ENCODE data around the gene MSMP. TPM values are rescaled to one million over a fixed set of nuclear protein-coding genes. Genes with fewer than 3 reads are reported as not detected.

Gene MSMP
- total and polyA plus RNA-seq, 2 experiments from 2014 or later: not detected

DNA sequence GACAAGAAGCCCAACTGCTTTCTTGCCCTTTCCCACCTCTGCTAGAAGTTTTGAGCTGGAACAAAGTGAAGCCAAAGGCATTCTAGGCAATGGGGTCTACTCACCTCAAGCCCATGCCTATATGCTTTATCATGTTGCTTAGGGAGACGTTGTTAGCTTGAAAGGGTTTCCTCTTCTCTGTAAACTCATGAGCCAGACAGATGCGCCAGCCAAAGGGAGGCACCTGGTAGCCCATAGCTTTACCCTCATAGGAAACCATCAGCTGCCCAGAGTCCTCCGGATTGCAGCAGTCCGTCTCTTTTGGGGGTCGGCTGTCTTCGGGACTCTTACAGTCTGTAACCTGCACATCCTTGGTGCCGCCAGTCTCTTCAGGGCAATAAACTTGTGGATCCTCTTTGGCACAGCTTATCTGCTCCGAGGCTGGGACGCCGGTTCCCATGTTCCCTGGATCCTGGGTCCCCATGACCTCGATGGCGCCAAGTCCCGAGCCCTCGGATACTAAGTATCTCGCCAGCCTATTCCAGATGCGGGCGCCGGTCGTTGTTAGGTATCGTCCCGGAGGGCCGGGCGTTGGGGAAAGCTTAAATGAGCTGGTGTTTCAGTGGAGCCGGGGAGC lies 5.7 kb downstream of the MSMP start:
- peak overlapping the region; percentile 86 for H3K4me3 ChIP-seq
- under 1% methylated on average over 24 of the region's 24 CpGs for WGBS (ENCODE audit: low lambda C conversion rate, missing lambda C conversion rate)
- no peaks in the 10 kb centered on the region for H3K27me3 ChIP-seq
- DNase-seq (ENCODE audit: low spot score): no peak
- H3K79me2 ChIP-seq: peaks cover 70% of the 10 kb centered on the region
- peak overlapping the region; percentile 76 for H2AFZ ChIP-seq
- H3K4me2 ChIP-seq: peak overlapping the region; percentile 95
- H3K36me3 ChIP-seq (replicated peaks; ENCODE audit: insufficient read depth, low read depth): no peaks in the 10 kb centered on the region
- TF ChIP-seq EZH2phosphoT487 (IDR thresholded peaks at IDR 0.05; ENCODE audit: low read depth, severe bottlenecking, unreplicated experiment): no peak
- TF ChIP-seq, protein P1, sequence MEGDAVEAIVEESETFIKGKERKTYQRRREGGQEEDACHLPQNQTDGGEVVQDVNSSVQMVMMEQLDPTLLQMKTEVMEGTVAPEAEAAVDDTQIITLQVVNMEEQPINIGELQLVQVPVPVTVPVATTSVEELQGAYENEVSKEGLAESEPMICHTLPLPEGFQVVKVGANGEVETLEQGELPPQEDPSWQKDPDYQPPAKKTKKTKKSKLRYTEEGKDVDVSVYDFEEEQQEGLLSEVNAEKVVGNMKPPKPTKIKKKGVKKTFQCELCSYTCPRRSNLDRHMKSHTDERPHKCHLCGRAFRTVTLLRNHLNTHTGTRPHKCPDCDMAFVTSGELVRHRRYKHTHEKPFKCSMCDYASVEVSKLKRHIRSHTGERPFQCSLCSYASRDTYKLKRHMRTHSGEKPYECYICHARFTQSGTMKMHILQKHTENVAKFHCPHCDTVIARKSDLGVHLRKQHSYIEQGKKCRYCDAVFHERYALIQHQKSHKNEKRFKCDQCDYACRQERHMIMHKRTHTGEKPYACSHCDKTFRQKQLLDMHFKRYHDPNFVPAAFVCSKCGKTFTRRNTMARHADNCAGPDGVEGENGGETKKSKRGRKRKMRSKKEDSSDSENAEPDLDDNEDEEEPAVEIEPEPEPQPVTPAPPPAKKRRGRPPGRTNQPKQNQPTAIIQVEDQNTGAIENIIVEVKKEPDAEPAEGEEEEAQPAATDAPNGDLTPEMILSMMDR (IDR thresholded peaks at IDR 0.05; ENCODE audit: poor library complexity): no peak
- TF ChIP-seq EZH2 (IDR thresholded peaks at IDR 0.05; ENCODE audit: borderline replicate concordance): no peak
- H3K4me1 ChIP-seq (ENCODE audit: insufficient read depth): peaks cover 23% of the 10 kb centered on the region
- no peaks in the 10 kb centered on the region for H3K9me2 ChIP-seq (replicated peaks; ENCODE audit: insufficient read depth)
- peak overlapping the region; percentile 97 for H3K27ac ChIP-seq
- H3K9me3 ChIP-seq (ENCODE audit: low read depth): no peaks in the 10 kb centered on the region
- peaks cover 20% of the 10 kb centered on the region for H4K20me1 ChIP-seq (ENCODE audit: insufficient read depth, poor library complexity, severe bottlenecking)

DNA sequence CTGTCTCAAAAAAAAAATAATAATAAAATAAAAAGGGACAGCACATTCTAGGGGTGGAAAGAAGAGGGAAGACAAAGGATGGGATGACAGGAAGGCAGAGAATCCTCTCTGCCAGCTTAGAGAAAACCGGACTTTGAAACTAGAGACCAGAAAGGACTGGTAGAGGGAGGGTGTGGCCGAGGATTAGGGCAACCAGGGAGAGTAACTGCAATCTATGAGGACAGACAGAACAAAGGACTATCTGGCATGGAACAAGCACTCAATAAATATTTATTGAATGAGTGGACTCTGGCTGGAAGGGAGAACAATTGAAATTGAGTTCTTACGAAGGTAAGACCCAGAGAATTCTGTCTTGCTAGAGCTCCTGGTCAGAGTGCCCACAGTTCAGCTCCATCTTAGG lies 7.5 kb downstream of the MSMP start:
- Histone ChIP-seq H3K27ac (peak overlapping the region; percentile 97), H3K27me3 (no peaks in the 10 kb centered on the region), H3K9me3 (ENCODE audit: low read depth) (no peaks in the 10 kb centered on the region), H3K4me1 (ENCODE audit: insufficient read depth) (peaks cover 23% of the 10 kb centered on the region), H3K4me2 (peak overlapping the region; percentile 95), H3K9me2 (replicated peaks; ENCODE audit: insufficient read depth) (no peaks in the 10 kb centered on the region), H3K36me3 (replicated peaks; ENCODE audit: insufficient read depth, low read depth) (no peaks in the 10 kb centered on the region), H3K4me3 (peak overlapping the region; percentile 86), H2AFZ (no peak overlapping the region), H3K79me2 (peaks cover 76% of the 10 kb centered on the region), H4K20me1 (ENCODE audit: insufficient read depth, poor library complexity, severe bottlenecking) (peaks cover 23% of the 10 kb centered on the region)
- TF ChIP-seq EZH2phosphoT487 (IDR thresholded peaks at IDR 0.05; ENCODE audit: low read depth, severe bottlenecking, unreplicated experiment) (no peak), EZH2 (IDR thresholded peaks at IDR 0.05; ENCODE audit: borderline replicate concordance) (no peak)
- TF ChIP-seq, protein P1 (IDR thresholded peaks at IDR 0.05; ENCODE audit: poor library complexity): no peak
- peak; percentile 63 for DNase-seq (ENCODE audit: low spot score)
- WGBS (ENCODE audit: low lambda C conversion rate, missing lambda C conversion rate): 42% methylated on average over 3 of the region's 3 CpGs

DNA sequence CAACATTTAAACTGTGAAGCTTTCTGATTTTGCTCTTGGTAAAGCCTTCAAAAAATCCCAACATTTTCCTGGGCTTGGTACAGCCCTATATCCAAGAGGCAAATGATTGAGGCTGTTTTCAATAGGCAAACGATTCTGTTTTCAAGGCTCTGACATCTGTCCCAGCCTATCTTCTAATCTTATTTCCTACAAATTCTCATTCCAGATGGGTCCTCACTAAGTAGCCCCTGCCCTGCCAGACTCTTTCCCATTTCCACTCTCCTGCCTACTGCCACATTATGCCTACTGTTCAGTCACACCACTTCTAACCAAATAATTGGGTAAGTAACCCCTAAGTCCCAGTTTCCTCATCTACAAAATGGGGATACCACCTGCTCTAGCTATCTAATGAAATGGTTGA lies 8.5 kb downstream of the MSMP start:
- Histone ChIP-seq H3K4me2 (peak overlapping the region; percentile 95), H3K79me2 (peaks cover 67% of the 10 kb centered on the region), H3K4me1 (ENCODE audit: insufficient read depth) (peaks cover 21% of the 10 kb centered on the region), H3K27ac (peak overlapping the region; percentile 35), H3K9me2 (replicated peaks; ENCODE audit: insufficient read depth) (no peaks in the 10 kb centered on the region), H4K20me1 (ENCODE audit: insufficient read depth, poor library complexity, severe bottlenecking) (peaks cover 23% of the 10 kb centered on the region), H3K9me3 (ENCODE audit: low read depth) (no peaks in the 10 kb centered on the region), H3K36me3 (replicated peaks; ENCODE audit: insufficient read depth, low read depth) (no peaks in the 10 kb centered on the region), H3K4me3 (no peak overlapping the region), H2AFZ (no peak overlapping the region), H3K27me3 (no peaks in the 10 kb centered on the region)
- no peak for DNase-seq (ENCODE audit: low spot score)
- 78% methylated on average over 1 of the region's 1 CpG for WGBS (ENCODE audit: low lambda C conversion rate, missing lambda C conversion rate)
- no peak for TF ChIP-seq EZH2phosphoT487 (IDR thresholded peaks at IDR 0.05; ENCODE audit: low read depth, severe bottlenecking, unreplicated experiment)
- no peak for TF ChIP-seq EZH2 (IDR thresholded peaks at IDR 0.05; ENCODE audit: borderline replicate concordance)
- TF ChIP-seq, protein P1 (IDR thresholded peaks at IDR 0.05; ENCODE audit: poor library complexity): no peak
